Amygdala (tissue), 56 donors: ENCODE data around the gene WNK1.
A peak's percentile ranks its signal among the peaks of the same experiment; 100 is the strongest.
"Not testable (repeated sequence)": the region's sequence is repeated elsewhere in the genome, so short reads cannot be mapped to it uniquely, and the experiment has no call there.

Experiments used
- DNase-seq, 56 donors: peaks; one replicate each; lab custom pipeline; 2025; lab: John Stamatoyannopoulos, UW

Gene WNK1

DNA sequence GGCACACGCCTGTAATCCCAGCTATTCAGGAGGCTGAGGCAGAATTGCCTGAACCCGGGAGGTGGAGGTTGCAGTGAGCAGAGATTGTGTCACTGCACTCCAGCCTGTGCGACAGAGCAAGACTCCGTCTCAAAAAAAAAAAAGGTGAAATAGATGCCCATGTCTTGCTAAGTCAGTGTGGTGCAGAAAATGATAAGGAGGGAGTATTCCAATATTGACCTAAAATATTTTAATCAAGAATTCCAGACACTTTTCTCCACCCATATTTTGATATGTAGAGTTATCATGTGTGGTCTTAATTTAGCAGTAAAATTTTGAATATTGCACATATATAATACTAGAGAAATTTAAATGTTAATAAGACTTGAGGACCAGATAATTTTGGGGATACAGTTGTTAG is 57.7 kb downstream of the WNK1 start:
- DNase-seq, result no peak

DNA sequence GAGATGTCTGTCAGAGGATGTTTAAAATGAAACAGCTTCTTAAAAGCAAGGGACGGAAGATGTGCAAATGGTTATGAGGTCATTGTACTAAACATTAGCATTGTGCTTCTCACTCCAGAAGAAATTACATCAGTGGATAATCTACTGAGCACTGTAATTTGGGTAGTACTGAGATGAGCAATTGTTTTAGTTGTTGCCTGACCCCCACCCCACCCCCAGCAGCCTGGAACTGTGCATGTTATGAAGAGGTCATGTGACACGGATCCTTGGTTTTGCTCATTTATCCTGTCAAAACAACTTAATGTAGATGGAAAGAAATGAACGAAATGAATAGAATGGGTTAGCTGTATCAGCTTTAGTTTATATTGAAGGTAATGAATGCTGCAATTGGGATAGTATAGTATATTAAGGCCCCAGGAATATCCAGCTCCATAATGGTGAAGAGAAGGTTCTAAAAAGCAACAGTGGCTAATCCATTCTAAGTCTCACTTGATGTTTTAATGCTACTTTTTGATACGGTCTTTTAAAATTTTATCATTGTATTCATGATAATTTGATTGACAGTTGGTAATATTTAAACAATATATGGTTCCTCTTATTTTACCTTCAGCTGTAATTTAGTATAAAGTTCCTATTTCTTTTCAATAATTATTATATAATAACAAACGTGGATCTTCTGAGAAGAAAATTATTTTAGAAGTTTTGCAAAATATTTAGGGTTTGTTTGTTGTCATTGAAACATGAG is 58.5 kb downstream of the WNK1 start:
- DNase-seq, result peak in 3 of 56 donors; percentile 4 to 49 (median 7)

DNA sequence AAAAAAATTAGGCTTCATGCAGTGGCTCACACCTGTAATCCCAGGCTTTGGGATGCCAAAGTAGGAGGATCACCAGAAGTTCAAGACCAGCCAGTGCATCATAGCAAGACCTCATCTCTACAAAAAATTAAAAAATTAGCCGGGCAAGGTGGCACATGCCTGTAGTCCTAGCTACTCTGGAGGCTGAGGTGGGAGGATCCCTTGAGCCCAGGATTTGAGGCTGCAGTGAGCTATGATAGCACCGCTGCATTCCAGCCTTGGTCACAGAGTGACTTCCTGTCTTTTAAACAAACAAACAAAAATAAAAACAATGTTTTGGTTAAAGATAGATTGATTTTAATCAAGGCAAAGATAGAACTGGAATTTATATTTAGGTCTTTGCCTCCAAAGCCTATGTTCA is 60.6 kb downstream of the WNK1 start:
- DNase-seq, result no peak

DNA sequence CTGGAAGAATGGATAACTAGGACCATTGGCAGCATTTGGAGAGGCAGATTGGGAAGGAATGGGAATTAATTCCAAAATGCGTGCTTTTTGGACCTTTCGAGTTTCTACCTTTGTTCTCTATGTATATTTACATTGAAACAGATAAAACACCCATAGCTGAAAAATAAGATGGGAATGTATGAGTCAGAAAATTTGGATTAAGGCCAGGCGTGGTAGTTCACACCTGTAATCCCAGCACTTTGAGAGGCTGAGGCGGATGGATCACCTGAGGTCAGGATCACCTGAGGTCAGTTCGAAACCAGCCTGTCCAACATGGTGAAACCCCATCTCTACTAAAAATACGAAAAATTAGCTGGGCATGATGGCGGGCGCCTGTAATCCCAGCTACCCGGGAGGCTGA is 65.1 kb downstream of the WNK1 start:
- DNase-seq, result not testable (repeated sequence)

DNA sequence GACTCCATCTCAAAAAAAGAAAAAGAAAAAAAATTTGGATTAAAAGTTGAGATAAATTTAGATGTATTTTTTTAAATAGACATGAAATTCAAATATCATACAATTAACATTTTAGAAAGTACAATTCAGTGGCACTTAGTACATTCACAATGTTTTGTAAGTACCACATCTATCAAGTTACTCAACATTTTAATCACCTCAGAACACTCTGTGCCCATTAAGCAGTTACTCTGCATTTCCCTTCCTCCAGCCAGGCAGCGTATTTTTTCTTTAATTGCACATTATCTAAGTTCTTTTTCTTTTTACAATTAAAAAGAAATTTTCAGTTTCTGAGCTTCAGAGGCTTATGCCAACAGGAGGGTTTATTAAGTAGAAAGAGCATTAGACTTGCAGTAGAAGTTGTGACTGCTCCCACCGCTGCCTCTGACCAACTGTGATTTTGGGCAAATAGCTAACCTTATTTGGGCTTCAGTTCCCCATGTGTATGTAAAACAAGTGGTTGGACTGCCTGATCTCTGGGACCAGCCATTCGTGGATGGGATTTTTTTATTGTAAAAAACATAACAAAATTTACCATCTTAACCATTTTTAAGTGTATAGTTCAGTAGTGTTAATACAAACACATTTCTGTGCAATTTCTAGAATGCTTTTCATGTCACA is 65.7 kb downstream of the WNK1 start:
- no peak for DNase-seq

DNA sequence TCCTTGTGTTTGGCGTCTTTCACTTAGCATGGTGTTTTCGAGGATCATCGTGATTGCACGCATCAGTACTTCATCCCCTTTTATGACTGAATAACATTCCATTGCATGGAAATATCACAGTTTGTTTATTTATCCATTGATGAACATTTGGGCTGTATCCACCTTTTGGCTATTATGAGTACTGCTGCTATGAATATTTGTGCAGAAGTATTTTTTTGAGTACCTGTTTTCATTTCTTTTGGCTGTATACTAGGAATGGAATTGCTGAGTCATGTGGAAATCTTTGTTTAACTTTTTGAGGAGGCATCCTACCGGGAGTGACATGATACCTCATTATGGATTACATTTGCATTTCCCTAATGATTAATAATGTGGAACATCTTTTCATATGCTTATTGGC is 66.4 kb downstream of the WNK1 start:
- no peak for DNase-seq

DNA sequence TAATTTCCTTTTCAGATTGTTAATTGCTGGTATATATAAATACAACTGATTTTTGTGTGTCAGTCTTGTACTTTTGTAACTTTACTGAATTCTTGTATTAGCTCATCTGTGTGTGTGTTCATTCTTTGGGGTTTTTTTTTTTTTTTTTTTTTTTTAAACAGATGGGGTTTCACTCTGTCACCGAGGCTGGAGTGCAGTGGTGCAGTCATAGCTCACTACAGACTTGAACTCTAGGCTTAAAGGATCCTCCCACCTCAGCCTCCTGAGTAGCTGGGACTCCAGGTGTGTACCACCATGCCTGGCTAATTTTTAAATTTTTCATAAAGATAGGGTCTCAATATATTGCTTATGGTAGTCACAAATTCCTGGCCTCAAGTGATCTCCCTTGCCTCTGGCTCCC is 68.0 kb downstream of the WNK1 start:
- DNase-seq, result no peak

DNA sequence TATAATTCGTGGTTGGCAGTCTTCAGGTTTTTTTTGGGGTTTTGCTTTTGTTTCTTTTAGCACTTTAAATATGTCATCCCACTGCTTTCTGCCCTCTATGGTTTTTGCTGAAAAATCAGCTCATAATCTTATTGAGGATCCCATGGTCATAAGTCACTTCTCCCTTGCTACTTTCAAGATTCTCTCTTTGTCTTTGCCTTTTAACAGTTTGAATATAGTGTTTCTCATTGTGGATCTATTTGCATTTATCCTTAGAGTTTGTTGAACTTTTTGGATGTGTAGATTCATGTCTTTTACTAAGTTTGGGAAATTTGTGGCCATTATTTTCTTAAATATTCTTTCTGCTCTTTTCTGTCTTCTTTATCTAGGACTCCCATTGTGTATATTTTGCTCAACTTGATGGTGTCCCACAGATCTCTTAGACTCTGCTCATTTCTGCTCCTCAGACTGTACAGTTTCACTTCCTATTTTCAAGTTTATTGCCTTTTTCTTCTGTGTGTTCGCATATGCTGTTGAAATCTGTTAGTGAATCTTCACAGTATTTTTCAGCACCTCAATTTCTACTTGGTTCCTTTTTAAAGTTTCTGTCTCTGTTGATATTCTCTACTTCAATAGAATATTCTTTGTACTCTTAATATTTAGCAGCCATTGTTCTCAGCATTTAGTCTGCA is 70.8 kb downstream of the WNK1 start:
- no peak for DNase-seq

DNA sequence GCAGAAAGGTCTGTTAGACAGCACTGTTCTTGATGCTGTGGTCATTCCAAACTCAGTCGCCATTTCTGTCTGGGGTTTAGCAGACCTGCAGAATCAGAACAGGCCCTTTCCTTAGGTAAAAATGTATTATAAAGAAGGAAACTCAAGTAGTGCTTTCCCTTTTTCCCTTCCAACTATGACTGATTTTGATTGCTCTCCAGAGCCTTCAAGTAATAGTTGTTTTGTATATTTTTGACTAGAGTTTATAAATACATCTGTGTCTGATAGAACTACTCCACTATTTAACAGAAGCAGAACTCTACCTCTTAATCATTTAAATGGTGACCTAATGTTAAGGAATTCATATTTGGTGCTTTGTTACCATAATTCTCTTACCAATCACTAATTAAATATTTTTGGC is 74.0 kb downstream of the WNK1 start:
- DNase-seq, result no peak

DNA sequence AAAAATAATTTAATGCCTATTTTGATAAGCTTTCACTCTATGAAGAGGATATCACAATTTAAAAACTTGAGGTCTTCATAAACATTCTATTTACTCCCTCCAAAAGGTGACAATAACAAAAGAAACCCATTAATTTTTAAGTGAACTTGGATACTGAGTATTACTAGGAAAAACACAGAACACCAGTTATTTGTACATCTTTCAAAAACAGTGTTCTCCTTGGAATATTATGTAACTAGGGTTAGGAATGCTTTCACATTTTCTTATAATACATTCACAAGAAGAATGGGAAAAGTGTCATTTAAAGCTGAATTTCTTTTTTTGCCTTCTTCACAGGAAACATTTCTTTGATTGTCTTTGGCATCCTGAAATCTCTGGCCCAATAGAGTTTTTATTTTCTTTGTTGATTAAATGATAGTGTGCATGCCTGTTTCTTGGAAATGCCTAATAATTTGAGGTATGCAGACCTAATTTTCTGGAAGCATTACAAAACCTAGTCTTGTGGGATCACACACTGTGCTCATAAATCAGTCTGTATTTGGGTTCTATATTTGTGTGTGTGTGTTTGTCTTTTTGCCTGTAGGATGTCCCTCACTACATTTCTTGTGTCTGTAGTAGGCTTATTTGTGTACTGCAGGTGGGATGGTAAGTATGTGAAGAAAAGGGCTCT is 76.5 kb downstream of the WNK1 start:
- DNase-seq, result no peak

DNA sequence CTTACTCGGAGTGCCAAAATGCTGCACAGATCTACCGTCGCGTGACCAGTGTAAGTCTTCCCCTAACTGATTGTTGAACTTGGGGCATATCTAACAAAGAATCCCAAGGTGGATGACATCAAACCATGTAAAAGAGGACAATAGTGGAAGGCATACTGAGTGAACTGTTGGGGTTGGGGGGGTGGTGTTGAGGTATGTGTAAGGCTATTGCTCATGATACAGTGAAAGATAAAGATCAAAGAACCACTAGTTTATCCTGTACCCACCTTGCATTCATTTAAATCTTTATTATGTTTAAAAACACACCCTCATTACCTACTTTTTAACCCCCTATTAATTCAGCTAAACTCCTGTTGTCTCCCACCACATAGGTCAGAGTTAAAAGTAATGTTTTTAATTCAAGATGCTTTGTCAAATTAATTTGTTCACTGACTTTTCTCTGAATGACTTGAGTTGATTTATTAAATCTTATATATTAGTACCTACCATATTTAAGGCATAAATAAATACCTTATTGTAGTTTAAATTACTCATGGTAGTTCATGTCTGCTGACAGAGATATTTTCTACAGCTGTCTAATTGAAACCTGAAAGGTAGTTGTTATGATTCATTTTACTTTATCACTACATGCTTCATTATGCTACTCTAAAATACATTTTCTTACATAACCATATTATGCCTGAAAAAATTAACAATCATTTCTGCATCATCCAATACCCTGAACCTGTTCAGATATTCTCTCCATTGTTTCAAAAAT is 77.9 kb downstream of the WNK1 start:
- no peak for DNase-seq

DNA sequence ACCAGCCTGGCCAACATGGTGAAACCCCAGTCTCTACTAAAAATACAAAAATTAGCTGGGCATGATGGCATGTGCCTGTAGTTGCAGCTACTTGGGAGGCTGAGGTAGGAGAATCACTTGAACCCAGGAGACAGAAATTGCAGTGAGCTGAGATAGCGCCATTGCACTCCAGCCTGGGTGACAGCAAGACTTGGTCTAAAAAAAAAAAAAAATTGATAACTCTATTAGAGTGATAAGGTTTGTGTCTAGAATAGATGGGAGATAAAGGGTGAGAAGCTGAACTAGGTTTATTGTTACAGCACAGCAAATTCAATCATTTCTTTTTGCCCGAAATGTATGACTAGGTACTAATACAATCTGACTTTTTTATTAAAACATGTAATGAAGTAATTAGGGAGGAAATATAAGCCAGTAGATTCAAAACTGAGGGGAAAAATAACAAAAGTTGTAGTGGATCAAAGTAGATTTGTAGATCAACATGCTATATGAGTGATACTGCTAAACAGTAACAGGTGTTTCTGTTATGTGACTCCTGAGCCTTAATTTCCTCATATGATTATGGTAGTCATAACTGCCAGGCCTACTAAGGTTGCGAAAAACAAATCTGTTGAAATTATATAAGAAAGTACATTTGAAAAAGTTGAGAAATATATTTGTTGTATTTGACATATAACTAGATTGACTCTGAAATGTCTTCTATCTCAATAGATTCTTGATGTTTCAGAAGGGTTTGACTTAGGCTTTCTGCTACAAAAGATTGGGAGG is 83.6 kb downstream of the WNK1 start:
- DNase-seq, result no peak

DNA sequence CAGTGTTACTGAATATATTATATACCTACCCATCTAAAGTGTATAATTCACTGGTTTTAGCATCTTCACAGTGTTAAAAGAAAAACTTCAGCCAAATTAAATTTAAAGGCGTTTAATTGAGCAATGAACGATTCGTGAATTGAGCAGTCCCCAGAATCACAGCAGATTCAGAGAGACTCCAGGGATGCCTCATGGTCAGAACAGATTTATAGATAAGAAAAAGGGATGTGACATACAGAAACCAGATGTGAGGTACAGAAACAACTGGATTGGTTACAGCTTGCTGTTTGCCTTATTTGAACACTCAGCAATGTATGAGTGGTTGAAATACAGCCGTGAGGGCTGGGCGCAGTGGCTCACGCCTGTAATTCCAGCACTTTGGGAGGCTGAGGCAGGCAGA is 84.6 kb downstream of the WNK1 start:
- no peak for DNase-seq

DNA sequence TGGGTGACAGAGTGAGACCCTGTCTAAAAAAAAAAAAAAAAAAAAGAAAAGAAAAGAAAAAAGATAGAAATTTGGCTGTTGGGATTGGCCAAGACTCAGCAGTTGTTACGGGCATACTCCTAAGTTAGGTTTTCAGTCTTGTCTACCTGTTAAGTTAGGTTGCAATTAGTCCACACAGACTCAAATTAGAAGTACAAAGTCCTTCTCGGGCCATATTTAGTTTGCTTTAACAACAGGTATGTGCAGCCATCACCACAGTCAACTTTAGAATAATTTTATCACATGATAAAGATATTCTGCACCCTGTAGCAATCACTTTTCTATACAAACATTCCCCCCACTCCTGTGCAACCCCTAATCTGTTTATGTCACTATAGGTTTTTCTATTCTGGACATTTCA is 85.2 kb downstream of the WNK1 start:
- DNase-seq, result no peak

DNA sequence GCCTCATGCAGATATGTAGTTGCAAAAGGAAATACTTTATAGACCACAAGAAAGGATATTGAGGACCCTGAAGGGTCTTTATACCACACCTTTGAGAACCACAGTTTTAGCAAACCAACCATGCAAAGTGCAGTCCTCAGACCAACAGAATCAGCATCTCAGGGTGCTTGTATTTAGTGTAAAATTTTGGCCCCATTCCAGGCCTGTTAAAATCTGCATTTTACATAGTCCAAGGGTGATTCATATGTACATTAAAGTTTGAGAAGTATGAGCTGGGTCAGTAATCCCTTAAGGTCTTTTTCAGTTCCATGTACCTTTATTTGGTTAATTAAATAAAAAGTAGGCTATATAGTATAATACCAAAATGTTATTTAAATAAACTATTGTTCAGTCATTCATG is 91.2 kb downstream of the WNK1 start:
- no peak for DNase-seq

DNA sequence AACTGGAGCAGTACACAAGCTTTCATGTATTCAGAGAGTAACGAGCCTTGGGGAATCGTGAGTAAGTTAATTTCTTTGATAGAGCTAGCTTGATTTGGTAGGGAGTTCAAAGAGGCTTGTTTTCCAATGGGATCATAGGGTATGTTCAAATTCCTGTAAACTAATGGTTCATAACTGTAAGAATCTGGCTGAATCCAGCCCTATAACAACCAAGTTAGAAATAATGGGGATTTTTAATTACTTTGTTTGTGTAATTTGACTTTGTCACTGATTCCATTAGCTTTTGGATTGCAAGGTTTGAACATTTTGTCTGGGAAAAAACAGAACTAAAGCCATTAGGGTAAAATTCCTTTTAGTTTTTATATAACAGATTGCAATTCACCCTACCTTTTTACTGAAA is 94.0 kb downstream of the WNK1 start:
- DNase-seq, result no peak

DNA sequence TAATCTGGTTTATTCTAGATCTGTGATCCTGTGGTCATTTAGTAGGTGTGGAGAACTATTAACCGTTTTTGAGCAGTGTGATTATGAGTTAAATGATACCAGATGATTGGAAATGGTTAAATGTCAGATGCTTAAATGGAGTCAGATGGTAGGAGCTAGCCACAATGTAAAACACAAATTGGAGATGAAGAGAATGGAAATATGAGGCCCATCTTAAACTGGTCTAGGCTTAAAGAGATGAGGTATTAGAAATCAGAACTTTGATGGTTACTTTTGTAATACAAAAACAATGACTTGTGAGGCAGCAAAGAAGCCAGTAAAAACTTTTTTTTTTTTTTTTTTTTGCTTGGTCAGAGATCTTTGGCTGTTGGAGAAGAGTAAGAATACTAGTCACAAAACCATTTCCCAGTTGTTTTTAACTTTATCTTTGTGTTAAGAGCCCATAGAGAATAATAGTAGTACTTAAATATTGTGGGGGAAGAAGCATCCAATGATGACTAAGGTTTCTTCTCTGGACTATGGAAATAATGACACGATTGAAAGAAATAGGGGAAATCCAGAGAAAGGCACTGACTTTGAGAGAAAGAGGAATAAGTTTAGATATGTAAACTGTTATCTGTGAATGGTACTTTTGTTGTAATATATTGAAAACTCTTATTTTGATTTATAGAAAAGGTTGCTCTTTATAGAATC is 95.9 kb downstream of the WNK1 start:
- DNase-seq, result no peak

DNA sequence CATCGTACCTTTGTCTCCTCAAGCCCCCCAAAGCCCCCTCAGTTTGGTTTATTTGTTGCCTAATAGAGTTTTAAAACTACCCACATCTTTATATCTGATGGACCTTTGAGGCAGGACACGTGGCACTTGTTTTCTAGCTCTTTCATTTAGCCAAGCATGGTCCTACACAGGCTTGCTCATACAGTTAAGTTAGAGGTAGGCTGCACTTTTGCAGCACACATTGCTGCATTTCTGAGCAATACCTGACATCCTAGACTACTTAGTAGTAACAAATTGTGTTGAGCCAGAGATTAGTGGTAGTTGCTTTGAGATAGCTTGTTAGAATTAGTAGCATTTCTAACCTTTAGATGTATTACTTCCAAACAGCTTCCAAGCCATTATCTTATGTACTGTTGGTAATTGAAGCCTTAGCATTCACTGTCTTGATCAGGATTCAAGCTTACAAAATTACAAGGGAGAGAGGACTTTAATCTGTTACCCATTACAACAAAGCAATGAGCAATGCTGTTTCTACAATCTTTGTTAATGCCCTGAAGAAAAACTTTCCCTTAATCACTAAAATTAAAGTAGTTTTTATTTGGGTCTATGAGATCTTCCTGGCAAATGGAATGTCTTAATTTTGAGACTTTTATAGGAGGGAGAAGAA is 96.6 kb downstream of the WNK1 start:
- DNase-seq, result no peak
